ENCODE data around the gene OPHN1. TPM values are rescaled to one million over a fixed set of nuclear protein-coding genes. Genes with fewer than 3 reads are reported as not detected.

OPHN1 gene
- total and polyA plus RNA-seq, 2 of the 13 experiments (the other 11 are each of a cell fraction or from before 2014, with no cell fraction given): 1.6 to 1.7 TPM

DNA sequence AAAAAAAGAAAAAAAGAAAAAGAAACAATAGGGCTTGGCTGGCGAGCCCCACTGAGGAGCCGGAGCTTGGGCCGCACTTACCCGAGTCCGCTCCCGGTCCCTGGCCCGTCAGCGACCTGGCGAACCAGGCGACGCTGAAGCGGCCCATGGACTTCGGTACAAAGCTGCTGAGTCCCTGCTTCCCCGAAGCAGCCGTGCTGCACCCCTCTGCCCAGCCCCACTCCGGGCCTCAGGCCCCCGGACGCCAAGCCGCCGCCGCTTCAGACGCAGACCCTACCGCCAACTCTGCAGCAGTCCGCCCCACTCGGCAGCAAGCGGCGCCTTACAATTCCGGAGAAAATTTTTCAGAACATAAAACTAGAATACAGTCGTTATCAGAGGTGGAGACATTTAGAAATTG lies 300.5 kb downstream of the OPHN1 start (continued):
- TF ChIP-seq ATF7 (IDR thresholded peaks at IDR 0.05) (no peak), ATF7 (CRISPR knock-in tag; IDR thresholded peaks at IDR 0.05) (no peak), ISX (CRISPR knock-in tag; conservative IDR thresholded peaks at IDR 0.05) (no peak), ZC3H4 (CRISPR knock-in tag; IDR thresholded peaks at IDR 0.05; ENCODE audit: borderline replicate concordance) (no peak), ZNF331 (CRISPR knock-in tag; IDR thresholded peaks at IDR 0.05) (no peak), FOSL1 (CRISPR knock-in tag; IDR thresholded peaks at IDR 0.05; ENCODE audit: borderline replicate concordance) (no peak), HMG20A (CRISPR knock-in tag; IDR thresholded peaks at IDR 0.05; ENCODE audit: borderline replicate concordance) (no peak), SIN3B (IDR thresholded peaks at IDR 0.05; ENCODE audit: low read length) (no peak)

DNA sequence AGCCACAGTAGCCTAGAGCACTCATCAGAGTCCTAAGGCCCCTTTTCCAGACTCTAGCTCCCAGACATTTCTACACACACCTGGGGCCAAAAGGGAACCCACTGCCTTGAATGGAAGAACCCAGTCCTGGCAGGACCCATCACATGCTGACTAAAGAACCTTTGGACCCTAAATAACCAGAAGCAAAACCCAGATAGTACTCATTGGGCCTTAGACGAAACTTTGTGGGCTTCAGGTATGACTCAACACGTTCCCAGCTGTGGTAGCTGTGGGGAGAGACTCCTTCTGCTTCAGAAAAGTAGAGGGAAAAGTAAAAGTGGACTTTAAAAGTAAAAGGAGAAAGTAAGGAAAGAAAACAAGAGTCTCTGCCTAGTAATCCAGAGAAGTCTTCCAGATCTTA lies 311.5 kb downstream of the OPHN1 start:
- ATAC-seq (no peak), DNase-seq (ENCODE audit: low spot score) (no peak), FAIRE-seq (no peak)
- no peak overlapping the region for H3K9ac ChIP-seq (ENCODE audit: insufficient read depth, low read depth, low read length)
- ChIA-PET CTCF (ENCODE audit: low intra/inter-chr PET ratio, low total read pairs) (no interaction called here), POLR2A (no interaction called here)
- no peak overlapping the region for H2AFZ ChIP-seq (ENCODE audit: low read length)
- H3K9me3 ChIP-seq (ENCODE audit: low read length): no peaks in the 10 kb centered on the region
- WGBS (ENCODE audit: low lambda C conversion rate): 75% methylated on average over 2 of the region's 2 CpGs
- no peak overlapping the region for H3K4me2 ChIP-seq (ENCODE audit: low read depth, low read length)
- peaks cover 7% of the 10 kb centered on the region; the same call in 1 of the 2 replicates for H3K4me1 ChIP-seq (ENCODE audit: insufficient read depth, low read length)
- H4K20me1 ChIP-seq (ENCODE audit: insufficient read depth, low read length): no peaks in the 10 kb centered on the region
- no peaks in the 10 kb centered on the region for H3K27me3 ChIP-seq (ENCODE audit: control insufficient read depth in 1 of 2, insufficient read depth in 2 of 2, low read length in 2 of 2)
- no peak overlapping the region for H3K4me3 ChIP-seq (replicated peaks in 1 of 3; ENCODE audit: insufficient read depth in 1 of 3, low read depth in 2 of 3, low read length in 3 of 3)
- BruUV-seq (replicated peaks): no TSS peak
- H3K27ac ChIP-seq (ENCODE audit: extremely low read length, insufficient read depth, low read length): no peak overlapping the region
- H3K36me3 ChIP-seq (replicated peaks in 1 of 2; ENCODE audit: control insufficient read depth in 1 of 2, insufficient read depth in 2 of 2, low read length in 2 of 2): no peaks in the 10 kb centered on the region
- TF ChIP-seq ZNF552 (CRISPR knock-in tag; IDR thresholded peaks at IDR 0.05; ENCODE audit: borderline replicate concordance) (no peak), ZSCAN25 (CRISPR knock-in tag; IDR thresholded peaks at IDR 0.05) (no peak)
- intact Hi-C loops (cut with micrococcal nuclease; ENCODE audit: unreplicated experiment) (no loop called here), in situ Hi-C loops (cut with HindIII; ENCODE audit: extremely low pct_ligation_motif_present, low pct_unique_long_range_greater_than_20kb) (no loop called here)
- H3K79me2 ChIP-seq (ENCODE audit: insufficient read depth, low read length): no peaks in the 10 kb centered on the region

DNA sequence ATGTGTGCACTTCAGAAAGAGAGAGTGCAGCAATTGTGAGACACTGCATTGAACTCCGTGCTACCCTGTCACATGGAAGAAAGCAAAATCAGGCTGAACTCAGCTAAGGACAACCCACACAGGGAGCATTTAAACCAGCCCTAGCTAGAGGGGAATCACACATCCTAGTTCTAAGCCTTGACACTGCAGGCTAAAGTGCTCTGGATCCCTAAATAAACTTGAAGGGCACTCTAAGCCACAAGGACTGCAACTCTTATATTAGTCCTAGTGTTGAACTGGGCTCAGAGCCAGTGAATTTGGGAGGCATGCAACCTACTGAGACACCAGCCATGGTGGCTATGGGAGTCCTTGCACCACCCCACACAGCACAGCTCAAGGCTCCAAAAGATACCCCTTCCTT lies 311.9 kb downstream of the OPHN1 start:
- intact Hi-C loops (cut with micrococcal nuclease; ENCODE audit: unreplicated experiment): no loop called here
- no TSS peak for BruUV-seq (replicated peaks)
- POLR2A ChIA-PET: no interaction called here
- TF ChIP-seq HMG20A (CRISPR knock-in tag; IDR thresholded peaks at IDR 0.05; ENCODE audit: borderline replicate concordance): no peak
- no peak for TF ChIP-seq KDM5B (CRISPR knock-in tag; IDR thresholded peaks at IDR 0.05; ENCODE audit: borderline replicate concordance)
- TF ChIP-seq FOXJ3 (CRISPR knock-in tag; IDR thresholded peaks at IDR 0.05; ENCODE audit: borderline replicate concordance): no peak
- TF ChIP-seq ZNF776 (CRISPR knock-in tag; IDR thresholded peaks at IDR 0.05): no peak
- TF ChIP-seq SIN3B (IDR thresholded peaks at IDR 0.05; ENCODE audit: low read length): no peak
- no peak for TF ChIP-seq CREB1 (IDR thresholded peaks at IDR 0.05)
- TF ChIP-seq CREB1 (CRISPR knock-in tag; IDR thresholded peaks at IDR 0.05): no peak
- TF ChIP-seq, protein P1, sequence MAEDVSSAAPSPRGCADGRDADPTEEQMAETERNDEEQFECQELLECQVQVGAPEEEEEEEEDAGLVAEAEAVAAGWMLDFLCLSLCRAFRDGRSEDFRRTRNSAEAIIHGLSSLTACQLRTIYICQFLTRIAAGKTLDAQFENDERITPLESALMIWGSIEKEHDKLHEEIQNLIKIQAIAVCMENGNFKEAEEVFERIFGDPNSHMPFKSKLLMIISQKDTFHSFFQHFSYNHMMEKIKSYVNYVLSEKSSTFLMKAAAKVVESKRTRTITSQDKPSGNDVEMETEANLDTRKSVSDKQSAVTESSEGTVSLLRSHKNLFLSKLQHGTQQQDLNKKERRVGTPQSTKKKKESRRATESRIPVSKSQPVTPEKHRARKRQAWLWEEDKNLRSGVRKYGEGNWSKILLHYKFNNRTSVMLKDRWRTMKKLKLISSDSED (CRISPR knock-in tag; IDR thresholded peaks at IDR 0.05): no peak
- no peak for TF ChIP-seq ZNF777 (CRISPR knock-in tag; IDR thresholded peaks at IDR 0.05)
- TF ChIP-seq RBFOX2 (IDR thresholded peaks at IDR 0.05; ENCODE audit: low read depth, low read length): no peak
- H3K9me3 ChIP-seq (ENCODE audit: low read length): no peaks in the 10 kb centered on the region
- DNase-seq (ENCODE audit: low spot score) (no peak), FAIRE-seq (peak; percentile 30), ATAC-seq (no peak)
- no peaks in the 10 kb centered on the region for H3K36me3 ChIP-seq (replicated peaks in 1 of 2; ENCODE audit: control insufficient read depth in 1 of 2, insufficient read depth in 2 of 2, low read length in 2 of 2)
- no peak overlapping the region for H3K9ac ChIP-seq (ENCODE audit: insufficient read depth, low read depth, low read length)
- H3K4me1 ChIP-seq (ENCODE audit: insufficient read depth, low read length): peaks cover 7% of the 10 kb centered on the region; the same call in 1 of the 2 replicates
- WGBS (ENCODE audit: low lambda C conversion rate): 63% methylated on average over 1 of the region's 1 CpG
- CTCF ChIA-PET (ENCODE audit: low intra/inter-chr PET ratio, low total read pairs): no interaction called here
- in situ Hi-C loops (cut with HindIII; ENCODE audit: extremely low pct_ligation_motif_present, low pct_unique_long_range_greater_than_20kb): no loop called here
- no peak overlapping the region for H3K4me2 ChIP-seq (ENCODE audit: low read depth, low read length)
- H3K4me3 ChIP-seq (replicated peaks in 1 of 3; ENCODE audit: insufficient read depth in 1 of 3, low read depth in 2 of 3, low read length in 3 of 3): no peak overlapping the region
- no peaks in the 10 kb centered on the region for H3K27me3 ChIP-seq (ENCODE audit: control insufficient read depth in 1 of 2, insufficient read depth in 2 of 2, low read length in 2 of 2)
- no peak overlapping the region for H2AFZ ChIP-seq (ENCODE audit: low read length)
- no peaks in the 10 kb centered on the region for H3K79me2 ChIP-seq (ENCODE audit: insufficient read depth, low read length)
- no peak overlapping the region for H3K27ac ChIP-seq (ENCODE audit: extremely low read length, insufficient read depth, low read length)
- H4K20me1 ChIP-seq (ENCODE audit: insufficient read depth, low read length): no peaks in the 10 kb centered on the region

Measured in HepG2 (cell line).